ENCODE measurements around the gene PLCG2.

GRCh38 chr16:81997738-81998137 lies 218.6 kb downstream of the PLCG2 start:
- TF ChIP-seq POLR2A (IDR thresholded peaks at IDR 0.05; ENCODE audit: low read length) = no peak
- TF ChIP-seq GATA1 (IDR thresholded peaks at IDR 0.05; ENCODE audit: low read depth, low read length) = no peak
